GM21367 (cell line): Measurements from ENCODE around the gene GALNT4.

Source experiments
- ATAC-seq: cut with Tn5 transposase; IDR thresholded peaks from one replicate; pipeline ENCODE4 v1.9.1; 2021; ENCODE audit not compliant: unreplicated experiment

The GALNT4 gene

GRCh38 chr12:89537389-89537788 is 12.8 kb upstream of the GALNT4 start:
- ATAC-seq, result no peak

GRCh38 chr12:89529738-89530137 is 5.1 kb upstream of the GALNT4 start:
- ATAC-seq, result peak; percentile 30

- no peak for ATAC-seq
Observed at GRCh38 chr12:89528434-89528833, 3.8 kb upstream of the GALNT4 start.

- peak; percentile 66 for ATAC-seq
Observed at GRCh38 chr12:89525824-89526770, 1.5 kb upstream of the GALNT4 start, which contains the start of gene POC1B. Gene POC1B (minus strand): TSS chr12:89526047. CDS start chr12:89525895, 152 bp downstream.

GRCh38 chr12:89525305-89525823 is 768 bp upstream of the GALNT4 start:
- ATAC-seq, result peak; percentile 21

GRCh38 chr12:89523843-89524540 is 604 bp downstream of the GALNT4 start:
- no peak for ATAC-seq

- ATAC-seq, result no peak
Observed at GRCh38 chr12:89523393-89523792, 1.2 kb downstream of the GALNT4 start.

- ATAC-seq, result no peak
Observed at GRCh38 chr12:89521364-89522223, 3.0 kb downstream of the GALNT4 start.

- no peak for ATAC-seq
Observed at GRCh38 chr12:89517720-89518119, 6.9 kb downstream of the GALNT4 start.

- ATAC-seq, result no peak
Observed at GRCh38 chr12:89516633-89517032, 8.0 kb downstream of the GALNT4 start.

- ATAC-seq, result peak; percentile 85
Observed at GRCh38 chr12:89514751-89515150, 9.8 kb downstream of the GALNT4 start.

GRCh38 chr12:89513544-89513943 is 11.1 kb downstream of the GALNT4 start:
- ATAC-seq, result no peak

- ATAC-seq, result no peak
Observed at GRCh38 chr12:89507015-89507824, 17.4 kb downstream of the GALNT4 start.

- no peak for ATAC-seq
Observed at GRCh38 chr12:89506050-89506449, 18.5 kb downstream of the GALNT4 start.

GRCh38 chr12:89504560-89505346 is 19.8 kb downstream of the GALNT4 start:
- ATAC-seq, result no peak

- ATAC-seq, result no peak
Observed at GRCh38 chr12:89501793-89502192, 22.8 kb downstream of the GALNT4 start.

GRCh38 chr12:89499857-89500256 is 24.7 kb downstream of the GALNT4 start:
- no peak for ATAC-seq

- ATAC-seq, result no peak
Observed at GRCh38 chr12:89497467-89497866, 27.1 kb downstream of the GALNT4 start.

GRCh38 chr12:89497005-89497404 is 27.6 kb downstream of the GALNT4 start:
- no peak for ATAC-seq
